KMS-11 (cell line): ENCODE results near the gene SLC43A3.

Experiments
- H2AFZ ChIP-seq: fragments of 200-600 bp; sonication (generic); 2 replicates; pipeline ENCODE4 v1.6.1; 2016; ENCODE audit warnings: antibody characterized with exemption, mixed run types, low read depth
- H3K27ac ChIP-seq: fragments of 200-600 bp; sonication (generic); 2 replicates; pipeline ENCODE4 v1.6.1; 2016; ENCODE audit warnings: mild to moderate bottlenecking, mixed run types
- H3K27me3 ChIP-seq: fragments of 200-600 bp; sonication (generic); 2 replicates; pipeline ENCODE4 v1.6.1; 2017; ENCODE audit warnings: mild to moderate bottlenecking, low read depth, mixed run types, moderate library complexity; ENCODE audit not compliant: insufficient read depth
- H3K36me3 ChIP-seq: fragments of 200-600 bp; sonication (generic); 2 replicates; pipeline ENCODE4 v1.6.1; 2017; ENCODE audit warnings: mild to moderate bottlenecking, mixed run types; ENCODE audit not compliant: insufficient read depth
- H3K4me1 ChIP-seq: fragments of 200-600 bp; sonication (generic); 2 replicates; pipeline ENCODE4 v1.6.1; 2016; ENCODE audit warnings: mild to moderate bottlenecking, low read depth, mixed run types; ENCODE audit not compliant: poor library complexity, severe bottlenecking
- H3K4me2 ChIP-seq: fragments of 200-600 bp; sonication (generic); 2 replicates; pipeline ENCODE4 v1.7.0; 2016; ENCODE audit warnings: mild to moderate bottlenecking, mixed run types
- H3K4me3 ChIP-seq: fragments of 200-600 bp; sonication (generic); IDR thresholded peaks from 2 replicates; pipeline ENCODE4 v1.6.1; 2017; ENCODE audit warnings: low read depth, low read length, mixed read lengths; ENCODE audit not compliant: insufficient read depth
- H3K79me2 ChIP-seq: fragments of 200-600 bp; sonication (generic); 2 replicates; pipeline ENCODE4 v1.6.1; 2016; ENCODE audit warnings: low read depth, mixed run types; ENCODE audit not compliant: insufficient read depth
- H3K9ac ChIP-seq: fragments of 200-600 bp; sonication (generic); 2 replicates; pipeline ENCODE4 v1.6.1; 2016; ENCODE audit warnings: mild to moderate bottlenecking, mixed run types
- H4K20me1 ChIP-seq: fragments of 200-600 bp; sonication (generic); 2 replicates; pipeline ENCODE4 v1.6.1; 2016; ENCODE audit warnings: mild to moderate bottlenecking, mixed run types; ENCODE audit not compliant: insufficient read depth
- TF ChIP-seq, protein P1 (sequence below): fragments of 200-600 bp; sonication (generic); conservative IDR thresholded peaks from 2 replicates; pipeline ENCODE4 v1.6.1; 2017; ENCODE audit warnings: low read depth, mild to moderate bottlenecking, antibody characterized with exemption, low read length, moderate library complexity, mixed read lengths

SLC43A3 gene

DNA sequence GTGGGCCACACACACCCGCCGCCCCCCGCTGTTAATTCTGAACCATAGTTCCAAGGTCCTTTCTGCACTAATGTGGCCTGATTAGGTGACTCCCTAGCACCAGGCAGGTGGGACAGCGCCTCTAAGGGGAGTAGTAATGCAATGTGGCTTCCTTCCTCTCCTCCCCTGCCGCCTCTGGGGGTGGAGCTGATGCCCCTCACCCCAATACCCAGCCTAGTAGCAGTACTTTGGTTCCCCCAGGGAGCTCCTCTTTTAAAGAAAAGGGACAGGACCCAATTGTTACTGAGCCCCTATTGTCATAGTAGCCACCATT is 47.8 kb upstream of the SLC43A3 start:
- Histone ChIP-seq H4K20me1 (no peaks in the 10 kb centered on the region), H3K36me3 (no peaks in the 10 kb centered on the region), H3K4me1 (peaks cover 32% of the 10 kb centered on the region), H3K4me2 (peak overlapping the region; percentile 79), H3K4me3 (no peak overlapping the region), H3K79me2 (peaks cover 14% of the 10 kb centered on the region), H3K9ac (no peak overlapping the region; the same call in 1 of the 2 replicates), H2AFZ (no peak overlapping the region), H3K27ac (no peak overlapping the region), H3K27me3 (no peaks in the 10 kb centered on the region)
- TF ChIP-seq, protein P1, sequence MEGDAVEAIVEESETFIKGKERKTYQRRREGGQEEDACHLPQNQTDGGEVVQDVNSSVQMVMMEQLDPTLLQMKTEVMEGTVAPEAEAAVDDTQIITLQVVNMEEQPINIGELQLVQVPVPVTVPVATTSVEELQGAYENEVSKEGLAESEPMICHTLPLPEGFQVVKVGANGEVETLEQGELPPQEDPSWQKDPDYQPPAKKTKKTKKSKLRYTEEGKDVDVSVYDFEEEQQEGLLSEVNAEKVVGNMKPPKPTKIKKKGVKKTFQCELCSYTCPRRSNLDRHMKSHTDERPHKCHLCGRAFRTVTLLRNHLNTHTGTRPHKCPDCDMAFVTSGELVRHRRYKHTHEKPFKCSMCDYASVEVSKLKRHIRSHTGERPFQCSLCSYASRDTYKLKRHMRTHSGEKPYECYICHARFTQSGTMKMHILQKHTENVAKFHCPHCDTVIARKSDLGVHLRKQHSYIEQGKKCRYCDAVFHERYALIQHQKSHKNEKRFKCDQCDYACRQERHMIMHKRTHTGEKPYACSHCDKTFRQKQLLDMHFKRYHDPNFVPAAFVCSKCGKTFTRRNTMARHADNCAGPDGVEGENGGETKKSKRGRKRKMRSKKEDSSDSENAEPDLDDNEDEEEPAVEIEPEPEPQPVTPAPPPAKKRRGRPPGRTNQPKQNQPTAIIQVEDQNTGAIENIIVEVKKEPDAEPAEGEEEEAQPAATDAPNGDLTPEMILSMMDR, result no peak

DNA sequence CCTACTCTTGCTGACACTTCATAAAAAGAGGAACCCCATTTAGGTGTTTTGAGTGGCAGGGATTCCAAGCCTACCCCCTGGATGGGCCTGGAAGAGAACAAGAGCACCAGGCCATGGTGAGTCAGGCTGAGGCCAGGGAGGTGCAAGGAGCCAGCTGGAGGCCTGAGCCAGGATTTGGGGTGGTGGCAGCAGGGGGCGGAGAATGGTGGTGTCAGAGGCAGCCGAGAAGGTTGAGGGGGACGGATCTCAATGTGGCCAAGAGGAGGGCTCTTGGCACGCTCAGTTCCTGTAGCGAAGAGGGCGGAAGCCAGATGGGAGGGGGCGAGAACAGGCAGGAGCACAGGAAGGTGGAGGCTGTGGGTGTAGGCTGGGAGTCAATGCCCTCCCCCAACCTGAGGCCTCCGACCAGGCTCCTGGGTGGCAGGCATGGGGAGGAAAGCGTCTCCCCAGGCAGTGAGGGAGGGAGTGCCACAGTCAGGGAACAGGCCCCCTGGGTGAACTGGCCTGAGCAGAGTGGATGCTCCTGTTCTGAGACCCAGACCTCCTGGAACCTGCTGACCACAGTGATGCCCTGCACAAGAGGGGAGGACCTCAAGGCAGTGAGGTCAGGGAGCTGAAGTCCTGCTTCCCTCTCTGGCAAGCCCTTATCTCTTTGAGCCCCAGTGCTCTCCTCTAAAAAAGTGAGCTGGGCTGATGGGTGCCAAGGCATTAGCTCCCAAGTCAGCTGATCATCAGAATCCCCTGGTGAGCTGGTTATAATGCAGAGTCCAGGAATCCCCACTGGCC is 47.3 kb upstream of the SLC43A3 start:
- peak overlapping the region; percentile 79; the same call in 1 of the 2 replicates for H3K4me2 ChIP-seq
- H3K9ac ChIP-seq, result no peak overlapping the region
- H3K79me2 ChIP-seq, result peaks cover 14% of the 10 kb centered on the region
- TF ChIP-seq, protein P1, result no peak
- H3K4me3 ChIP-seq, result no peak overlapping the region
- no peak overlapping the region for H3K27ac ChIP-seq
- H3K27me3 ChIP-seq, result no peaks in the 10 kb centered on the region
- no peaks in the 10 kb centered on the region for H4K20me1 ChIP-seq
- H3K36me3 ChIP-seq, result no peaks in the 10 kb centered on the region
- H3K4me1 ChIP-seq, result peaks cover 32% of the 10 kb centered on the region
- no peak overlapping the region for H2AFZ ChIP-seq

DNA sequence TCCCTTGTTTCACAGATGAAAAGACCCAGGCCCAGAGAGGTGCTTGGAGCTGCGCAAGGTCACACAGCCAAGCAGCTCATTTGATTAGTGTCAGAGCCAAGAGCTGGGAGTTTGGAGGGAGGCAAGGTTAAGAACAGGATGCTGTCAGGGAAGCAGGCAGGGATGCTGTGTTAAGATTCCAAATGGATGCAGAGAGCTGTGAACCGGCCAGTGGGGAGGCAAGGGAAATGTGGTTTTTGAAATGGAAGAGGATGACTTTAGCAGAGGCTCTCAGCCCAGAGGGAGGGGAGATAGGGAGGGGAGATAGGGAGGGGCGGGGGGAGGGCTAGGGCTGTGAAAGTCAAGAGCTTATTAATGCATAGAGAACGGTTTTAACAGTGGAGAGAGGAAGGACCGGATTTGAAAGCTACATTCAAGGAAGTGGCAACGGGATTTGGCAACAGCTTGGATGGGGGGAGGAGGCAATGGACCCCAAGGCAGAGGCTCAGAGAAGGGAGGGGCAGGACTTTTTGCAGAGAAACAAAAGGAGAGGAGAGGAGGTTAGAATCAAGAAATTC is 46.4 kb upstream of the SLC43A3 start:
- Histone ChIP-seq H3K36me3 (no peaks in the 10 kb centered on the region), H3K9ac (no peak overlapping the region), H3K4me3 (no peak overlapping the region)

DNA sequence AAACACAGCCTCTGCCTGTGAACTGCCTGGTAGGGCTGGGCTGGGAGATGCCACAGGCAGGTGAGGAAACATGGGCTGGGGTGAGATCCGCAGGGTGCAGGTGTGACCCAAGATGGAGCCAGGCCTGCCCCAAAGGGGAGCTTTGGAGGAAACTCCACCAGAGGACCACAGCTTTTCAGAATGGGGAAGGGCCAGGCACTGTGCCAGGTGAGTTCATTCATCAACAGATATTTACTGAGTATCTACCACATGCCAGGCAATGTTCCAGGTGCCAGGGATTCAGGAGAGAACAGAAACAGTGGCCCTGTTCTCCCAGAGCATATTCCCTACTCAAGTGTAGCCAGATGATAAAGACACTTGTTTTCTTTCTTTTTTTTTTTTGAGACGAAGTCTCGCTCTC is 44.6 kb upstream of the SLC43A3 start:
- no peak overlapping the region for H3K4me2 ChIP-seq
- no peak overlapping the region for H3K9ac ChIP-seq
- H3K27me3 ChIP-seq, result no peaks in the 10 kb centered on the region
- TF ChIP-seq, protein P1, result no peak
- no peak overlapping the region for H3K27ac ChIP-seq
- H3K4me3 ChIP-seq, result no peak overlapping the region
- H4K20me1 ChIP-seq, result no peaks in the 10 kb centered on the region
- H3K36me3 ChIP-seq, result no peaks in the 10 kb centered on the region
- H3K4me1 ChIP-seq, result peaks cover 20% of the 10 kb centered on the region
- peaks cover 14% of the 10 kb centered on the region for H3K79me2 ChIP-seq
- no peak overlapping the region for H2AFZ ChIP-seq

More for the DNA sequence above, 46.4 kb upstream of the SLC43A3 start:
- Histone ChIP-seq H2AFZ (no peak overlapping the region), H4K20me1 (no peaks in the 10 kb centered on the region), H3K27me3 (no peaks in the 10 kb centered on the region), H3K4me2 (no peak overlapping the region), H3K27ac (no peak overlapping the region), H3K79me2 (peaks cover 14% of the 10 kb centered on the region), H3K4me1 (peaks cover 32% of the 10 kb centered on the region)
- TF ChIP-seq, protein P1, result no peak
